ENCODE data around the gene SLC35E1. TPM values are rescaled to one million over a fixed set of nuclear protein-coding genes. Genes with fewer than 3 reads are reported as not detected.

Gene SLC35E1
- total RNA-seq, 4 donors from 2014 or later = 31.0 to 56.1 (median 42.8) TPM

DNA sequence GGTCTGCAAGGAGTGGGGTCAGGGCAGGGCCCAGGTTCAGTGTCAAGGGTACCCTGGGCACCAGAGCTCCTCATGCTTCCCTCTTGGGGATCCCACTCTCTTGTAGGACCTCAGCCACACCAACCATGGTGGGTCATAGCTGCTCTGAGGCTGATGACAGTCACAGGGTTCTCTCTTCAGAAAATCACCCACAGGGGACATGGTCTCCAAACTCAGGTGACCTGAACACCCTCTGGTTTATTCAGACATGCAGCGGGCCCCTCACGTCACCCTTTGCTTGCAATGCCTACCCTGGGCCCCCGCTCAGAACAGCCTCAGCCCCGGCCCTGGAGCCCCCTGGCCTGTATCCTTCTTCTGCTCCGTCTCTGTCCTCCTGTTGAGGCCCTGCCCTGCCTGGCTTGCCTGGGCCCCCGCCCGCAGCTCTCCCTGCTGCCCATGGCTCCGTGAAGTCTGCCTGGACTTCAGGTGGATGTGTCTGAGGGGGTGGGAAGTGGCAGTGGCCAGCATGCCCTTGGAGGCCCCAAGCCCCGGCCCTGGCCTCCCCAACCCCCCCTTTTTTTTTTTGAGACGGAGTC is 50.4 kb downstream of the SLC35E1 start:
- H3K27me3 ChIP-seq = no peaks in the 10 kb centered on the region
- no peaks in the 10 kb centered on the region for H3K9me3 ChIP-seq
- H3K4me3 ChIP-seq = no peak overlapping the region
- TF ChIP-seq, protein P1, sequence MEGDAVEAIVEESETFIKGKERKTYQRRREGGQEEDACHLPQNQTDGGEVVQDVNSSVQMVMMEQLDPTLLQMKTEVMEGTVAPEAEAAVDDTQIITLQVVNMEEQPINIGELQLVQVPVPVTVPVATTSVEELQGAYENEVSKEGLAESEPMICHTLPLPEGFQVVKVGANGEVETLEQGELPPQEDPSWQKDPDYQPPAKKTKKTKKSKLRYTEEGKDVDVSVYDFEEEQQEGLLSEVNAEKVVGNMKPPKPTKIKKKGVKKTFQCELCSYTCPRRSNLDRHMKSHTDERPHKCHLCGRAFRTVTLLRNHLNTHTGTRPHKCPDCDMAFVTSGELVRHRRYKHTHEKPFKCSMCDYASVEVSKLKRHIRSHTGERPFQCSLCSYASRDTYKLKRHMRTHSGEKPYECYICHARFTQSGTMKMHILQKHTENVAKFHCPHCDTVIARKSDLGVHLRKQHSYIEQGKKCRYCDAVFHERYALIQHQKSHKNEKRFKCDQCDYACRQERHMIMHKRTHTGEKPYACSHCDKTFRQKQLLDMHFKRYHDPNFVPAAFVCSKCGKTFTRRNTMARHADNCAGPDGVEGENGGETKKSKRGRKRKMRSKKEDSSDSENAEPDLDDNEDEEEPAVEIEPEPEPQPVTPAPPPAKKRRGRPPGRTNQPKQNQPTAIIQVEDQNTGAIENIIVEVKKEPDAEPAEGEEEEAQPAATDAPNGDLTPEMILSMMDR (IDR thresholded peaks at IDR 0.05) = no peak
- 95% methylated on average over 9 of the region's 10 CpGs; no CpG with 5 or more reads in 1 of the 2 donors for WGBS, 2 donors (ENCODE audit: low coverage in 1 of 2)
- intact Hi-C loops (cut with DNase I; ENCODE audit: low total_unique reads) (no loop called here), in situ Hi-C loops (cut with MboI; ENCODE audit: low pct_ligation_motif_present in 1 of 4, low pct_unique_long_range_greater_than_20kb in 1 of 4, low sequenced_read_pairs in 3 of 4) (no loop called here)
- peaks cover 0 to 77% (median 39%) of the 10 kb centered on the region in 4 donors for H3K36me3 ChIP-seq
- DNase-seq = no peak
- H3K27ac ChIP-seq = no peak overlapping the region
- no peaks in the 10 kb centered on the region for H3K4me1 ChIP-seq

GRCh38 chr19:16520986-16521624 is 51.1 kb downstream of the SLC35E1 start:
- in situ Hi-C loops (cut with MboI; ENCODE audit: low pct_ligation_motif_present in 1 of 4, low pct_unique_long_range_greater_than_20kb in 1 of 4, low sequenced_read_pairs in 3 of 4) = no loop called here
- H3K9me3 ChIP-seq = no peaks in the 10 kb centered on the region
- DNase-seq = no peak
- intact Hi-C loops (cut with DNase I; ENCODE audit: low total_unique reads) = no loop called here
- H3K27me3 ChIP-seq = no peaks in the 10 kb centered on the region
- TF ChIP-seq, protein P1 (IDR thresholded peaks at IDR 0.05) = no peak
- no peak for TF ChIP-seq POLR2A (IDR thresholded peaks at IDR 0.05)
- no peak for TF ChIP-seq EP300 (IDR thresholded peaks at IDR 0.05; ENCODE audit: low read depth)
- no peak for TF ChIP-seq POLR2AphosphoS5 (IDR thresholded peaks at IDR 0.05)
- peaks cover 0 to 70% (median 36%) of the 10 kb centered on the region in 4 donors for H3K36me3 ChIP-seq
- H3K4me3 ChIP-seq = no peak overlapping the region
- 94% methylated on average over 15 of the region's 18 CpGs; no CpG with 5 or more reads in 1 of the 2 donors for WGBS, 2 donors (ENCODE audit: low coverage in 1 of 2)
- H3K27ac ChIP-seq = no peak overlapping the region
- H3K4me1 ChIP-seq = no peaks in the 10 kb centered on the region

DNA sequence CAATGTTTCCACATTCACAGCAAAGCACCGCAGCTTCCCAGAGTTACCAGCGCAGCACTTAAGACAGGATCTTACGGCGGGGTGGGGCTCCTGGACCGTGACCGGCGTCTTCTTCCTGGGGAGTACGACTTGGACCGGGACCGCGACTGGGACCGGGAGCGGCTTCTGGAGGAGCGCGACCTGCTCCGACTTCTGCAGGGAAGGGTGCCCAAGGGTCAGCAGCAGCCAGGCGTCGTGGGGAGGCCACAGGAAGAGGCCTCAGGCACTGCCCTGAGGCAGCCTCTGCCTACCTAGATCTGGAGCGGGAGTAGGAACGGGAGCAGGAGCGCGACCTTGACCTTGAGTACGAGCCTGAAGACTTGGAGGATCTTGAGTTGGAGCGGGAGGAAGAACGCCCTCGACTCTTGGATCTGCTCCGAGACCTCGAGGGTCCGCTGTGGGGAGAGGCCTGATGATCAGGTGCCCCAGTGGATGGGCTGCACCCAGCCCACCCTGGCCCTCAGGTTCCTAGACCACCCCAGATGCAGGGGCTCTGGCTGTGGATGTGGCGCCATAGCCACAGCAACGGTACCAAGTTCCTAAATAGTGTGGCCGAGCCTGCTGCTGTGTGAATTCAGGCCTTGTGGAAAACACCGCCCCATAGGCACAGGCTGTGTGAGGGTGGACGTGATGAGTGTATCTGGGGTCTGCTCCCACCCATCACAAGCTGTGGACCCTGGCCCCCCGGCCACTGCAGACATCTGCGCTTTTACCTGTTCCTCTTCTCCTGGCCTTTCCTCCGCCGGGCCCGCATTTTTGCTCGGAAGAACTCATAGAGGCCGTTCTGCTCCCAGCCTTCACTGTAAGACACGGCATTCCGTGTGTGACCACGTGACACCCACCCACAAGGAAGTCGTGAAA is 51.9 kb downstream of the SLC35E1 start:
- no peak for DNase-seq
- in situ Hi-C loops (cut with MboI; ENCODE audit: low pct_ligation_motif_present in 1 of 4, low pct_unique_long_range_greater_than_20kb in 1 of 4, low sequenced_read_pairs in 3 of 4) = no loop called here
- WGBS, 2 donors (ENCODE audit: low coverage in 1 of 2) = 91% methylated on average over 45 of the region's 45 CpGs; no CpG with 5 or more reads in 1 of the 2 donors
- Histone ChIP-seq H3K9me3 (no peaks in the 10 kb centered on the region), H3K27me3 (no peaks in the 10 kb centered on the region), H3K36me3 (peaks cover 0 to 65% (median 31%) of the 10 kb centered on the region in 4 donors), H3K27ac (no peak overlapping the region), H3K4me1 (no peaks in the 10 kb centered on the region), H3K4me3 (no peak overlapping the region)
- no peak for TF ChIP-seq POLR2AphosphoS5 (IDR thresholded peaks at IDR 0.05)
- TF ChIP-seq POLR2A (IDR thresholded peaks at IDR 0.05) = no peak
- TF ChIP-seq, protein P1 (IDR thresholded peaks at IDR 0.05) = no peak
- no peak for TF ChIP-seq EP300 (IDR thresholded peaks at IDR 0.05; ENCODE audit: low read depth)
- intact Hi-C loops (cut with DNase I; ENCODE audit: low total_unique reads) = no loop called here

DNA sequence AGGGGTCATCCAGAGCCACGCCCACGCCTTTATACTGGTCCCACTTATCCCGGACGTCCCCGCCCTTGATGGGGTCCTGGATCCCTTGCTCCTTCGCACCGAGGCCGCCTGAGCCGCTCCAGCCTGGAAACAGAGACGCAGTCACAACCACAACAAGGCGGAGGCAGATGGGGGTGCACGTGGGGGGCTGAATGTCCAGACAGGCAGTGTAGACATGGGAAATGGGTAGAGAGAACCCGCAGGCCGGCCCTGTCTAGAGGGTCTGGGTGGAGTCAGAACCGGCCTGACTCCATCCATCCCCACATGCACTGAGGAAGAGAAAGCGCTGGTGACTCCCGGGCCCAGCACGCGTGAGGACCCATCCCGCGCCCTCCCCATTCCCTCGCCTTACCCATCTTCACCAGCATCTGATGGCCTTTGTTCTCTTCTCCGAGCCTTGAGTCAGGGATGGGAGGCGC is 53.0 kb downstream of the SLC35E1 start:
- Histone ChIP-seq H3K4me1 (no peaks in the 10 kb centered on the region), H3K9me3 (no peaks in the 10 kb centered on the region), H3K27me3 (no peaks in the 10 kb centered on the region), H3K27ac (no peak overlapping the region), H3K4me3 (no peak overlapping the region), H3K36me3 (peaks cover 0 to 55% (median 26%) of the 10 kb centered on the region in 4 donors)
- 96 to 100% methylated on average over 5 to 24 of the region's 24 CpGs for WGBS, 2 donors (ENCODE audit: low coverage in 1 of 2)
- in situ Hi-C loops (cut with MboI; ENCODE audit: low pct_ligation_motif_present in 1 of 4, low pct_unique_long_range_greater_than_20kb in 1 of 4, low sequenced_read_pairs in 3 of 4) (no loop called here), intact Hi-C loops (cut with DNase I; ENCODE audit: low total_unique reads) (loop anchor here (5.0 kb wide), 1 partner anchor 998 kb away; no protein-coding TSS in a partner anchor)
- no peak for TF ChIP-seq POLR2AphosphoS5 (IDR thresholded peaks at IDR 0.05)
- TF ChIP-seq, protein P1 (IDR thresholded peaks at IDR 0.05) = no peak
- TF ChIP-seq POLR2A (IDR thresholded peaks at IDR 0.05) = no peak
- no peak for TF ChIP-seq EP300 (IDR thresholded peaks at IDR 0.05; ENCODE audit: low read depth)
- DNase-seq = no peak

Measured in transverse colon (tissue), 4 donors.